K562 (cell line): ENCODE measurements around the gene TGDS. TPM values are rescaled to one million over a fixed set of nuclear protein-coding genes. Genes with fewer than 3 reads are reported as not detected.

ENCODE experiments used
- ATF7 ChIP-seq: fragments of 450-650 bp; IDR thresholded peaks from 2 replicates; pipeline ENCODE4 v1.7.1; 2014; ENCODE audit warnings: mild to moderate bottlenecking, moderate library complexity
- EP400 ChIP-seq: fragments of 450-650 bp; IDR thresholded peaks from 2 replicates; pipeline ENCODE4 v1.6.1; 2017; ENCODE audit warnings: antibody characterized with exemption, mild to moderate bottlenecking, moderate library complexity
- HCFC1 ChIP-seq: IDR thresholded peaks from 2 replicates; pipeline ENCODE4 v1.6.1; 2012; ENCODE audit warnings: low read depth, low read length, improper control_type of control experiment
- KDM5B ChIP-seq: fragments of 200-600 bp; sonication (generic); IDR thresholded peaks from 2 replicates; pipeline ENCODE4 v1.6.1; 2012; ENCODE audit warnings: low read depth, mild to moderate bottlenecking, moderate library complexity, low read length, control low read depth, inconsistent platforms; ENCODE audit not compliant: insufficient replicate concordance
- OTX1 ChIP-seq: fragments of 450-650 bp; formaldehyde crosslinking; IDR thresholded peaks from 2 replicates; pipeline ENCODE4 v1.4.0; 2022; ENCODE audit warnings: mild to moderate bottlenecking
- PPARD ChIP-seq: fragments of 250-450 bp; sonication (Bioruptor Pico); IDR thresholded peaks from 2 replicates; pipeline ENCODE4 v1.8.0; 2022; ENCODE audit warnings: inconsistent platforms, mild to moderate bottlenecking, moderate library complexity
- RBFOX2 ChIP-seq: fragments of 200-400 bp; formaldehyde crosslinking; IDR thresholded peaks from 2 replicates; pipeline ENCODE4 v1.6.1; 2017; ENCODE audit warnings: low read depth, mild to moderate bottlenecking, low read length, moderate library complexity
- SIN3B ChIP-seq: fragments of 450-650 bp; IDR thresholded peaks from 2 replicates; pipeline ENCODE4 v1.6.1; 2017; ENCODE audit warnings: low read depth, mild to moderate bottlenecking, moderate library complexity
- ZNF121 ChIP-seq: sonication (generic); formaldehyde crosslinking; conservative IDR thresholded peaks from 2 replicates; pipeline ENCODE4 v1.8.0; 2022; ENCODE audit warnings: missing genetic modification reagents
- ZNF212 ChIP-seq: fragments of 450-650 bp; formaldehyde crosslinking; IDR thresholded peaks from 2 replicates; pipeline ENCODE4 v1.4.0; 2020; ENCODE audit warnings: mild to moderate bottlenecking
- polyA plus RNA-seq, 8 experiments: library from polyadenylated mRNA; depleted of rRNA in 4 of 8; stranded (reverse) in 5 of 8; unstranded in 3 of 8; fragments of >200 nt; fragmentation: Nextera tagmentation in 2 of 8; fragmentation: Illumina TruSeq in 1 of 8; extraction: Ambion mirVana in 2 of 8; extraction: Trizol in 1 of 8; gene quantifications; 2 replicates each; pipeline versions ENCODE4 v1.2.1 to v1.2.3, GENCODE V29; 2011 to 2014; ENCODE audit warnings: inconsistent platforms in 1 of 8, missing spikeins in 1 of 8
- total RNA-seq, 7 experiments: library from RNA; depleted of rRNA in 6 of 7; stranded (reverse); fragments of >200 nt in 6 of 7; fragmentation: Illumina TruSeq in 2 of 7; extraction: Trizol in 2 of 7; gene quantifications; 2 replicates each; pipeline versions ENCODE4 v1.2.1 to v1.2.3, GENCODE V29; 2011 to 2021; ENCODE audit warnings: low replicate concordance in 1 of 7
- TF ChIP-seq, protein P1 (sequence below): sonication (generic); formaldehyde crosslinking; IDR thresholded peaks from 2 replicates; pipeline ENCODE4 v1.8.0; 2022; ENCODE audit warnings: missing genetic modification reagents, mild to moderate bottlenecking, moderate library complexity, borderline replicate concordance
- TF ChIP-seq, protein P2 (sequence below): fragments of 250-450 bp; sonication (Bioruptor Pico); IDR thresholded peaks from 2 replicates; pipeline ENCODE4 v1.6.1; 2021; ENCODE audit warnings: mild to moderate bottlenecking
- TF ChIP-seq, protein P3 (sequence below): sonication (generic); formaldehyde crosslinking; IDR thresholded peaks from 2 replicates; pipeline ENCODE4 v1.8.1; 2023; ENCODE audit warnings: mild to moderate bottlenecking, missing genetic modification reagents

TGDS gene
- total and polyA plus RNA-seq, 9 of the 15 experiments (the other 6 are each of a cell fraction or from before 2014, with no cell fraction given): 9.9 to 43.7 (median 21.4) TPM

DNA sequence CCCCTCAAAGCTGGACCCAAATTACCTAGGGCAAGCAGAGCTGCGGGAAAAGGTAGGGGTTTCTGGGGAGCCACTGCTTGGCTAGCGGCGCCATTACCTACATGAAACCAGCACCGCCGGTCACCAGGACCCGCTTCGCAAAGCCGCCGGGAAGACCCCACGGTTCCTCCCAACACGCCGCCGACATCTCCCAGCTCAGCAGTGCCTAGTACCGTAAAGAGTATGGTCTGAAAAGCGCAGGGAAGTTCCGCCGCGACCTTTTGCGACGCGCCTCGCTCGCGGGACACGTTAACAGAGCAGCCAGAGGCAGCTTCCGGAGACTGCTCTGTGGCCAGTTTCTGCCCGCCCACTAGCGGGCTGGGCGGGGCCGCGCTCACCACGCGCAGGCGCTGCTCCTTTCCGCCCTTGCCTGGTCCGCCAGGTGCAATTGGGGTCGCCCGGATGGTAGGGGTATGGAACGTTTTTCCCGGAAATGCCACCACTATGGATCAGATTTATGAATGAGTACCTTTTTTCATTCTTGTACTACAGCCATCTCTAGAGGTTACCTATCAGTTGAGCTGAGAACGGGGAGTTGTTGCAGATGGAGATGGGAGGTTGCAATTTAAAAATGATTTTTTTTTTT is at the start of gene TGDS (continued):
- TF ChIP-seq, protein P1, sequence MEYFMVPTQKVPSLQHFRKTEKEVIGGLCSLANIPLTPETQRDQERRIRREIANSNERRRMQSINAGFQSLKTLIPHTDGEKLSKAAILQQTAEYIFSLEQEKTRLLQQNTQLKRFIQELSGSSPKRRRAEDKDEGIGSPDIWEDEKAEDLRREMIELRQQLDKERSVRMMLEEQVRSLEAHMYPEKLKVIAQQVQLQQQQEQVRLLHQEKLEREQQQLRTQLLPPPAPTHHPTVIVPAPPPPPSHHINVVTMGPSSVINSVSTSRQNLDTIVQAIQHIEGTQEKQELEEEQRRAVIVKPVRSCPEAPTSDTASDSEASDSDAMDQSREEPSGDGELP: peak; percentile 54; the same call in 1 of the 2 replicates
- 0 out of 2 replicates have a peak, but pooled peaks have one; percentile 22 for TF ChIP-seq SIN3B
- no peak for TF ChIP-seq PPARD (CRISPR knock-in tag)
- TF ChIP-seq RBFOX2: peak; percentile 94
- TF ChIP-seq, protein P2, sequence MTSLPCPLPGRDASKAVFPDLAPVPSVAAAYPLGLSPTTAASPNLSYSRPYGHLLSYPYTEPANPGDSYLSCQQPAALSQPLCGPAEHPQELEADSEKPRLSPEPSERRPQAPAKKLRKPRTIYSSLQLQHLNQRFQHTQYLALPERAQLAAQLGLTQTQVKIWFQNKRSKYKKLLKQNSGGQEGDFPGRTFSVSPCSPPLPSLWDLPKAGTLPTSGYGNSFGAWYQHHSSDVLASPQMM (CRISPR knock-in tag): no peak
- peak; percentile 77 for TF ChIP-seq EP400
- TF ChIP-seq HCFC1: peak; percentile 59; the same call in 1 of the 2 replicates
- no peak for TF ChIP-seq OTX1 (CRISPR knock-in tag)
- peak; percentile 43 for TF ChIP-seq ATF7
- TF ChIP-seq, protein P3, sequence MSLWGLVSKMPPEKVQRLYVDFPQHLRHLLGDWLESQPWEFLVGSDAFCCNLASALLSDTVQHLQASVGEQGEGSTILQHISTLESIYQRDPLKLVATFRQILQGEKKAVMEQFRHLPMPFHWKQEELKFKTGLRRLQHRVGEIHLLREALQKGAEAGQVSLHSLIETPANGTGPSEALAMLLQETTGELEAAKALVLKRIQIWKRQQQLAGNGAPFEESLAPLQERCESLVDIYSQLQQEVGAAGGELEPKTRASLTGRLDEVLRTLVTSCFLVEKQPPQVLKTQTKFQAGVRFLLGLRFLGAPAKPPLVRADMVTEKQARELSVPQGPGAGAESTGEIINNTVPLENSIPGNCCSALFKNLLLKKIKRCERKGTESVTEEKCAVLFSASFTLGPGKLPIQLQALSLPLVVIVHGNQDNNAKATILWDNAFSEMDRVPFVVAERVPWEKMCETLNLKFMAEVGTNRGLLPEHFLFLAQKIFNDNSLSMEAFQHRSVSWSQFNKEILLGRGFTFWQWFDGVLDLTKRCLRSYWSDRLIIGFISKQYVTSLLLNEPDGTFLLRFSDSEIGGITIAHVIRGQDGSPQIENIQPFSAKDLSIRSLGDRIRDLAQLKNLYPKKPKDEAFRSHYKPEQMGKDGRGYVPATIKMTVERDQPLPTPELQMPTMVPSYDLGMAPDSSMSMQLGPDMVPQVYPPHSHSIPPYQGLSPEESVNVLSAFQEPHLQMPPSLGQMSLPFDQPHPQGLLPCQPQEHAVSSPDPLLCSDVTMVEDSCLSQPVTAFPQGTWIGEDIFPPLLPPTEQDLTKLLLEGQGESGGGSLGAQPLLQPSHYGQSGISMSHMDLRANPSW (CRISPR knock-in tag): no peak
- TF ChIP-seq ZNF121 (CRISPR knock-in tag): 0 out of 2 replicates have a peak, but pooled peaks have one; percentile 16
- peak; percentile 93 for TF ChIP-seq KDM5B
- no peak for TF ChIP-seq ZNF212 (CRISPR knock-in tag)
